ENCODE measurements around the gene COL8A1. TPM values are rescaled to one million over a fixed set of nuclear protein-coding genes. Genes with fewer than 3 reads are reported as not detected.

COL8A1 gene
- total RNA-seq, 1 experiment from 2014 or later, result 0.87 TPM

DNA sequence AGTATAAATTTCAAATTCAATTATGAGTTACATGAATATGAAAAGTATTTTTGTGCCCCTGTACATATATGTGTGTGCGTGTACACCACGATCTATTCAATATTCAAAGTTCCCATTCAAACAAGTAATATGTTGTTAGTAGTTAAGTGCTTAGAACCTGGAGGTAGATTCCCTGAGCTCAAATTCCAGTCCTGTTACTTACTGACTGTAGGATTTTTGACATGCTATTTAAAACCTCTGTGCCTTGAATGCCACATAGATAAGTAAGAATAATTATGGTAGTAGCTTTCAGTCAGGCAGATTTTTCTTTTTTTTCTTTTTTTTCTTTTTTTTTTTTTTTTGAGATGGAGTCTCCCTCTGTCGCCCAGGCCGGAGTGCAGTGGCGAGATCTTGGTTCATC is 126.0 kb downstream of the COL8A1 start:
- Mint-ChIP-seq H3K9me3 (no peaks in the 10 kb centered on the region), H3K27me3 (ENCODE audit: low read depth) (no peaks in the 10 kb centered on the region), H3K36me3 (no peaks in the 10 kb centered on the region), H3K4me1 (peaks cover 5% of the 10 kb centered on the region; the same call in 1 of the 2 replicates), H3K27ac (no peak overlapping the region), H3K4me3 (no peak overlapping the region)
- TF ChIP-seq, protein P1, sequence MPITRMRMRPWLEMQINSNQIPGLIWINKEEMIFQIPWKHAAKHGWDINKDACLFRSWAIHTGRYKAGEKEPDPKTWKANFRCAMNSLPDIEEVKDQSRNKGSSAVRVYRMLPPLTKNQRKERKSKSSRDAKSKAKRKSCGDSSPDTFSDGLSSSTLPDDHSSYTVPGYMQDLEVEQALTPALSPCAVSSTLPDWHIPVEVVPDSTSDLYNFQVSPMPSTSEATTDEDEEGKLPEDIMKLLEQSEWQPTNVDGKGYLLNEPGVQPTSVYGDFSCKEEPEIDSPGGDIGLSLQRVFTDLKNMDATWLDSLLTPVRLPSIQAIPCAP (CRISPR knock-in tag; IDR thresholded peaks at IDR 0.05), result no peak
- TF ChIP-seq HMGA2 (CRISPR knock-in tag; IDR thresholded peaks at IDR 0.05), result no peak
- TF ChIP-seq ZNF416 (CRISPR knock-in tag; IDR thresholded peaks at IDR 0.05), result no peak
- no peak for TF ChIP-seq NFATC4 (CRISPR knock-in tag; IDR thresholded peaks at IDR 0.05)
- TF ChIP-seq CREB1 (CRISPR knock-in tag; IDR thresholded peaks at IDR 0.05), result no peak
- no peak for TF ChIP-seq ZNF396 (CRISPR knock-in tag; IDR thresholded peaks at IDR 0.05; ENCODE audit: borderline replicate concordance)
- TF ChIP-seq RELA (CRISPR knock-in tag; IDR thresholded peaks at IDR 0.05; ENCODE audit: borderline replicate concordance), result no peak
- no peak for TF ChIP-seq NFYB (CRISPR knock-in tag; conservative IDR thresholded peaks at IDR 0.05; ENCODE audit: low read depth)
- TF ChIP-seq USF2 (CRISPR knock-in tag; IDR thresholded peaks at IDR 0.05), result no peak
- no peak for TF ChIP-seq MLX (CRISPR knock-in tag; IDR thresholded peaks at IDR 0.05)
- TF ChIP-seq SMAD3 (CRISPR knock-in tag; IDR thresholded peaks at IDR 0.05; ENCODE audit: borderline replicate concordance), result no peak
- TF ChIP-seq, protein P2, sequence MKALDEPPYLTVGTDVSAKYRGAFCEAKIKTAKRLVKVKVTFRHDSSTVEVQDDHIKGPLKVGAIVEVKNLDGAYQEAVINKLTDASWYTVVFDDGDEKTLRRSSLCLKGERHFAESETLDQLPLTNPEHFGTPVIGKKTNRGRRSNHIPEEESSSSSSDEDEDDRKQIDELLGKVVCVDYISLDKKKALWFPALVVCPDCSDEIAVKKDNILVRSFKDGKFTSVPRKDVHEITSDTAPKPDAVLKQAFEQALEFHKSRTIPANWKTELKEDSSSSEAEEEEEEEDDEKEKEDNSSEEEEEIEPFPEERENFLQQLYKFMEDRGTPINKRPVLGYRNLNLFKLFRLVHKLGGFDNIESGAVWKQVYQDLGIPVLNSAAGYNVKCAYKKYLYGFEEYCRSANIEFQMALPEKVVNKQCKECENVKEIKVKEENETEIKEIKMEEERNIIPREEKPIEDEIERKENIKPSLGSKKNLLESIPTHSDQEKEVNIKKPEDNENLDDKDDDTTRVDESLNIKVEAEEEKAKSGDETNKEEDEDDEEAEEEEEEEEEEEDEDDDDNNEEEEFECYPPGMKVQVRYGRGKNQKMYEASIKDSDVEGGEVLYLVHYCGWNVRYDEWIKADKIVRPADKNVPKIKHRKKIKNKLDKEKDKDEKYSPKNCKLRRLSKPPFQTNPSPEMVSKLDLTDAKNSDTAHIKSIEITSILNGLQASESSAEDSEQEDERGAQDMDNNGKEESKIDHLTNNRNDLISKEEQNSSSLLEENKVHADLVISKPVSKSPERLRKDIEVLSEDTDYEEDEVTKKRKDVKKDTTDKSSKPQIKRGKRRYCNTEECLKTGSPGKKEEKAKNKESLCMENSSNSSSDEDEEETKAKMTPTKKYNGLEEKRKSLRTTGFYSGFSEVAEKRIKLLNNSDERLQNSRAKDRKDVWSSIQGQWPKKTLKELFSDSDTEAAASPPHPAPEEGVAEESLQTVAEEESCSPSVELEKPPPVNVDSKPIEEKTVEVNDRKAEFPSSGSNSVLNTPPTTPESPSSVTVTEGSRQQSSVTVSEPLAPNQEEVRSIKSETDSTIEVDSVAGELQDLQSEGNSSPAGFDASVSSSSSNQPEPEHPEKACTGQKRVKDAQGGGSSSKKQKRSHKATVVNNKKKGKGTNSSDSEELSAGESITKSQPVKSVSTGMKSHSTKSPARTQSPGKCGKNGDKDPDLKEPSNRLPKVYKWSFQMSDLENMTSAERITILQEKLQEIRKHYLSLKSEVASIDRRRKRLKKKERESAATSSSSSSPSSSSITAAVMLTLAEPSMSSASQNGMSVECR (CRISPR knock-in tag; IDR thresholded peaks at IDR 0.05; ENCODE audit: borderline replicate concordance), result no peak
- TF ChIP-seq, protein P3, sequence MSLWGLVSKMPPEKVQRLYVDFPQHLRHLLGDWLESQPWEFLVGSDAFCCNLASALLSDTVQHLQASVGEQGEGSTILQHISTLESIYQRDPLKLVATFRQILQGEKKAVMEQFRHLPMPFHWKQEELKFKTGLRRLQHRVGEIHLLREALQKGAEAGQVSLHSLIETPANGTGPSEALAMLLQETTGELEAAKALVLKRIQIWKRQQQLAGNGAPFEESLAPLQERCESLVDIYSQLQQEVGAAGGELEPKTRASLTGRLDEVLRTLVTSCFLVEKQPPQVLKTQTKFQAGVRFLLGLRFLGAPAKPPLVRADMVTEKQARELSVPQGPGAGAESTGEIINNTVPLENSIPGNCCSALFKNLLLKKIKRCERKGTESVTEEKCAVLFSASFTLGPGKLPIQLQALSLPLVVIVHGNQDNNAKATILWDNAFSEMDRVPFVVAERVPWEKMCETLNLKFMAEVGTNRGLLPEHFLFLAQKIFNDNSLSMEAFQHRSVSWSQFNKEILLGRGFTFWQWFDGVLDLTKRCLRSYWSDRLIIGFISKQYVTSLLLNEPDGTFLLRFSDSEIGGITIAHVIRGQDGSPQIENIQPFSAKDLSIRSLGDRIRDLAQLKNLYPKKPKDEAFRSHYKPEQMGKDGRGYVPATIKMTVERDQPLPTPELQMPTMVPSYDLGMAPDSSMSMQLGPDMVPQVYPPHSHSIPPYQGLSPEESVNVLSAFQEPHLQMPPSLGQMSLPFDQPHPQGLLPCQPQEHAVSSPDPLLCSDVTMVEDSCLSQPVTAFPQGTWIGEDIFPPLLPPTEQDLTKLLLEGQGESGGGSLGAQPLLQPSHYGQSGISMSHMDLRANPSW (CRISPR knock-in tag; conservative IDR thresholded peaks at IDR 0.05; ENCODE audit: low read depth), result no peak
- no peak for TF ChIP-seq FOXK1 (CRISPR knock-in tag; IDR thresholded peaks at IDR 0.05)
- POLR2A ChIA-PET, result interaction anchor here (0.6 to 0.7 kb wide), 2 partner anchors 13 to 371 kb away, joined by 3 read pairs; no protein-coding TSS in a partner anchor
- CTCF ChIA-PET, result no interaction called here
- no peak for DNase-seq (ENCODE audit: low spot score)
- no peak for ATAC-seq

- DNase-seq (ENCODE audit: low spot score) (no peak), ATAC-seq (no peak; the same call in 1 of the 2 replicates)
- ChIA-PET POLR2A (no interaction called here), CTCF (no interaction called here)
- Mint-ChIP-seq H3K27ac (no peak overlapping the region), H3K4me1 (peaks cover 5% of the 10 kb centered on the region; the same call in 1 of the 2 replicates), H3K9me3 (no peaks in the 10 kb centered on the region), H3K27me3 (ENCODE audit: low read depth) (no peaks in the 10 kb centered on the region), H3K36me3 (no peaks in the 10 kb centered on the region), H3K4me3 (no peak overlapping the region)
- TF ChIP-seq, protein P4, sequence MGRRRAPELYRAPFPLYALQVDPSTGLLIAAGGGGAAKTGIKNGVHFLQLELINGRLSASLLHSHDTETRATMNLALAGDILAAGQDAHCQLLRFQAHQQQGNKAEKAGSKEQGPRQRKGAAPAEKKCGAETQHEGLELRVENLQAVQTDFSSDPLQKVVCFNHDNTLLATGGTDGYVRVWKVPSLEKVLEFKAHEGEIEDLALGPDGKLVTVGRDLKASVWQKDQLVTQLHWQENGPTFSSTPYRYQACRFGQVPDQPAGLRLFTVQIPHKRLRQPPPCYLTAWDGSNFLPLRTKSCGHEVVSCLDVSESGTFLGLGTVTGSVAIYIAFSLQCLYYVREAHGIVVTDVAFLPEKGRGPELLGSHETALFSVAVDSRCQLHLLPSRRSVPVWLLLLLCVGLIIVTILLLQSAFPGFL (CRISPR knock-in tag; IDR thresholded peaks at IDR 0.05; ENCODE audit: borderline replicate concordance), result no peak
- TF ChIP-seq ZNF425 (CRISPR knock-in tag; conservative IDR thresholded peaks at IDR 0.05) (no peak), ETV6 (CRISPR knock-in tag; IDR thresholded peaks at IDR 0.05) (no peak), TEAD4 (CRISPR knock-in tag; IDR thresholded peaks at IDR 0.05) (no peak), SP1 (CRISPR knock-in tag; conservative IDR thresholded peaks at IDR 0.05) (no peak), TEAD1 (CRISPR knock-in tag; IDR thresholded peaks at IDR 0.05) (no peak), ZNF263 (CRISPR knock-in tag; IDR thresholded peaks at IDR 0.05; ENCODE audit: low read depth) (no peak)
These were observed 126.9 kb downstream of the COL8A1 start for GRCh38 chr3:99765042-99765942.

Measured in WTC11 (cell line).